HL-60 (cell line): ENCODE results near the gene ZNF593OS.

Source experiments
- CTCF ChIP-seq: IDR thresholded peaks from one replicate; pipeline ENCODE4 v1.5.1; 2011; ENCODE audit warnings: low read length, control low read depth, inconsistent platforms; ENCODE audit not compliant: insufficient read depth
- POLR2AphosphoS5 ChIP-seq: IDR thresholded peaks from 2 replicates; pipeline ENCODE4 v1.6.1; 2012; ENCODE audit warnings: low read depth

GRCh38 chr1:26177182-26177684 is 5.6 kb upstream of the ZNF593OS start, which contains the start of gene CNKSR1:
- no peak for TF ChIP-seq CTCF
- TF ChIP-seq POLR2AphosphoS5: no peak
